RWPE1 (cell line): ENCODE results near the gene MINK1.

Experiments
- CTCF ChIA-PET: fragments of 350-600 bp; sonication (Branson Sonifier 250); formaldehyde crosslinking; extraction: SDS; loops from one replicate; lab custom pipeline; 2021; lab: Yijun Ruan, JAX
- POLR2A ChIA-PET: fragments of 400-600 bp; formaldehyde crosslinking; extraction: SDS; loops from one replicate; lab custom pipeline; 2020; ENCODE audit warnings: antibody characterized with exemption; ENCODE audit not compliant: low non-redundant PET; lab: Yijun Ruan, JAX
- DNase-seq: peaks from one replicate; pipeline ENCODE4 v3.0.0; 2012; ENCODE audit warnings: low spot score
- H3K27ac ChIP-seq: fragments of 450-650 bp; 2 replicates; pipeline ENCODE4 v1.5.1; 2017
- TF ChIP-seq, protein P1 (sequence below): fragments of 450-650 bp; conservative IDR thresholded peaks from 2 replicates; pipeline ENCODE4 v1.5.1; 2017; ENCODE audit warnings: low read depth, mild to moderate bottlenecking

MINK1 gene

DNA sequence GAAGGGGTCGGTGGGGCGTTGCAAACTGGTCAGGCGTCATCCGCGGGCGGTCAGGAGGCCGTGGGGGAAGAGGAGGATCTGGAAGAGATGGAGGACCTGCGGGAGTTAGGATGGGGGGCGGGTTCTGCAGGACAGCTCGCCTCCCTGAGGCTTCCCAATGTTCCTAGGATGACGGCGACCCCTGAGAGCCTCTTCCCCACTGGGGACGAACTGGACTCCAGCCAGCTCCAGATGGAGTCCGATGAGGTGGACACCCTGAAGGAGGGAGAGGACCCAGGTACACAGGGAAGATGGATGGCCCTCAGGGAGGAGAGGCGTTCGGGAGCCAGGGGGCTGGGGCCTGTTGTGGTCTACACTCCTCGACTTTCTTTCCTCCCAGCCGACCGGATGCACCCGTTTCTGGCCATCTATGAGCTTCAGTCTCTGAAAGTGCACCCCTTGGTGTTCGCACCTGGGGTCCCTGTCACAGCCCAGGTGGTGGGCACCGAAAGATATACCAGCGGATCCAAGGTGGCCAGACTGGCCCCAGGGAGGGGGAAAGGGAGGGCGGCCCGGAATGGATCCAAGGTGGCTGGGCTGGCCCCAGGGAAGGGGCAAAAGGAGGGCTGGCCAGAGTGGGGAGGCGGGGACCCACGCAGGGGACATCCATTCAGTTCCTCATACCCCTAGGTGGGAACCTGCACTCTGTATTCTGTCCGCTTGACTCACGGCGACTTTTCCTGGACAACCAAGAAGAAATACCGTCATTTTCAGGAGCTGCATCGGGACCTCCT, 25.3 kb upstream of the MINK1 start:
- CTCF ChIA-PET, result interaction anchor here (0.5 to 1.8 kb wide), 4 partner anchors 18 to 77 kb away, joined by 3 to 8 read pairs (median 4); partner anchors contain the start of gene MED11
- H3K27ac ChIP-seq, result peak overlapping the region; percentile 73
- POLR2A ChIA-PET, result no interaction called here
- TF ChIP-seq, protein P1, sequence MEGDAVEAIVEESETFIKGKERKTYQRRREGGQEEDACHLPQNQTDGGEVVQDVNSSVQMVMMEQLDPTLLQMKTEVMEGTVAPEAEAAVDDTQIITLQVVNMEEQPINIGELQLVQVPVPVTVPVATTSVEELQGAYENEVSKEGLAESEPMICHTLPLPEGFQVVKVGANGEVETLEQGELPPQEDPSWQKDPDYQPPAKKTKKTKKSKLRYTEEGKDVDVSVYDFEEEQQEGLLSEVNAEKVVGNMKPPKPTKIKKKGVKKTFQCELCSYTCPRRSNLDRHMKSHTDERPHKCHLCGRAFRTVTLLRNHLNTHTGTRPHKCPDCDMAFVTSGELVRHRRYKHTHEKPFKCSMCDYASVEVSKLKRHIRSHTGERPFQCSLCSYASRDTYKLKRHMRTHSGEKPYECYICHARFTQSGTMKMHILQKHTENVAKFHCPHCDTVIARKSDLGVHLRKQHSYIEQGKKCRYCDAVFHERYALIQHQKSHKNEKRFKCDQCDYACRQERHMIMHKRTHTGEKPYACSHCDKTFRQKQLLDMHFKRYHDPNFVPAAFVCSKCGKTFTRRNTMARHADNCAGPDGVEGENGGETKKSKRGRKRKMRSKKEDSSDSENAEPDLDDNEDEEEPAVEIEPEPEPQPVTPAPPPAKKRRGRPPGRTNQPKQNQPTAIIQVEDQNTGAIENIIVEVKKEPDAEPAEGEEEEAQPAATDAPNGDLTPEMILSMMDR, result no peak
- DNase-seq, result no peak

DNA sequence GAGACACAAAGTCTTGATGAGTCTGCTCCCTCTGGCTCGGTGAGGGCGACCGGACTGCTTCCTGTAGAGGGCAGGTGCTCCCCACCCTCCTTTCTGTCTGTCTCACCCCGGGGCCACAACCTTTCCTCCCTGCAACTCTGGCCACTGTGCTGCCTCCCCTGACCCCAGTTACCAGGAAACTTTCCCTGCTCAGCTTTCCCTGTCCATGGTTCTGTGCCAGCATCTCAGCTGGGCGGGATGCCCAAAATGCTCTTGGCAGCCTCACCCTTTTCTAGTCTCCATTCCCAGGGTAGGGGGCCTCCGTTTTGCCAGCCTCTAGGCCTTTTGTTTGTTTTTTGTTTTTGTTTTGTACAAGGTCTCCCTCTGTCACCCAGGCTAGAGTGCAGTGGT, 24.8 kb upstream of the MINK1 start:
- TF ChIP-seq, protein P1, result no peak
- POLR2A ChIA-PET, result interaction anchor here (0.7 kb wide), 1 partner anchor 44 kb away, joined by 4 read pairs; no protein-coding TSS in a partner anchor
- no peak for DNase-seq
- H3K27ac ChIP-seq, result peak overlapping the region; percentile 73
- CTCF ChIA-PET, result interaction anchor here (1.5 kb wide), 1 partner anchor 11 kb away, joined by 6 read pairs; no protein-coding TSS in a partner anchor

DNA sequence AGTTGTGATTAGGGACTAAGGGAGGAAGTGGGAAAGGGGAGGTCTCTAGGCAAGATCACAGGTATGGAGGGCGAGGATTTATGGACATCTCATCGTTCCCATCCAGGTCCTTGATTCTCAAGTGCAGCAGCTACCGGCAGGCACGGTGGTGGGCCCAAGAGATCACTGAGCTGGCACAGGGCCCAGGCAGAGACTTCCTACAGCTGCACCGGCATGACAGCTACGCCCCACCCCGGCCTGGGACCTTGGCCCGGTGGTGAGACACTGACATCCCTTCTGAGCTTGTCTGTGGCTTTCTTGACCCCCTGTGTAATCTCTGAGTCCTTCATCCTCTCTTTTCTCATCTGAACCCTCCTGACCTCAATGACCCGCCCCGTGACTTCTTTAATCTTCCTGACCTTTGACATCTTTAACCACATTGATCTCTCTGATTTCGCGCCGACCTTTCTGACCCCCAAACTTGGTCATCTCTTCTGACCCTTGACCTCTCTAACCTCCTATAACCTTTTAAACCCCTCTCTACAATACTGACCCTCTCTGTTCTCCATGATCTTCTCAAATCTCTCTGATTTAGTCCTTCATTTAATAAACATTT, 22.3 kb upstream of the MINK1 start:
- peak overlapping the region; percentile 73 for H3K27ac ChIP-seq
- CTCF ChIA-PET, result interaction anchor here (0.7 to 1.1 kb wide), 2 partner anchors 21 to 56 kb away, joined by 3 read pairs; no protein-coding TSS in a partner anchor

DNA sequence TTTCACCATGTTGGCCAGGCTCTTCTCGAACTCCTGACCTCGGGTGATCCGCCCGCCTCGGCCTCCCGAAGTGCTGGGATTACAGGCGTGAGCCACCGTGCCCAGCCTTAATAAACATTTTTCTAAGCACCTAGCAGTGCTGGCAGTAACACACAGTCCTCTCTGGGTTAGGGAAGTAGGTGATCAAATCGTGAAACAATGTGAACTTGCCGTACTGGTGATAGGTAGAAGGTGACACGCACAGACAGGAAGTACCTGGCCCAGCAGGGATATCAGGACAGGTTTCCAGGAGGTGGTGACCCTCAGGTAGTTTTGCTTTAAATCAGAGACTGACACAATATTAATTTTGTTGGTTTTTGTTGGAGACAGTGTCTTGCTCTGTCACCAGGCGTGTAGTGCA, 21.7 kb upstream of the MINK1 start:
- no peak for DNase-seq
- ChIA-PET CTCF (interaction anchor here (1.1 kb wide), 1 partner anchor 22 kb away, joined by 3 read pairs; no protein-coding TSS in a partner anchor), POLR2A (interaction anchor here (0.6 kb wide), 1 partner anchor 23 kb away, joined by 3 read pairs; the partner anchor contains the start of gene GLTPD2)
- TF ChIP-seq, protein P1, result no peak
- no peak overlapping the region; the same call in 1 of the 2 replicates for H3K27ac ChIP-seq

More for the DNA sequence above, 22.3 kb upstream of the MINK1 start:
- TF ChIP-seq, protein P1, result no peak
- POLR2A ChIA-PET, result no interaction called here
- DNase-seq, result no peak

DNA sequence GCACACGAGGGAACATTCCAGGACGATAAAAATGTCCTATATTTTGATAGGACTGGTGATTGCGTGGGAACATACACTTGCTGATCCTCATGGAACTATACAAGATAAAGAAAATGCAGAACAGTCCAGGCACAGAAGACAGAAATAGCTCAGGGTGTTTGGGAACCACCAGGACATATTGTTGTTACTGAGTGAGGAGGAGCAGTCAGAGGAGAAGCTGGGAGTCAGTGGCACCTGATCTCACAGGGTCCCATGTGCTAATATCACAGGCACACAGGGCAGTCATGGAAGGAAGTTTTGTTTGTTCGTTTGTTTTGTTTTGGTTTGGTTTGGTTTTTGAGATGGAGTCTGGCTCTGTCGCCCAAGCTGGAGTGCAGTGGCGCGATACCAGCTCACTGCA, 20.4 kb upstream of the MINK1 start:
- DNase-seq, result no peak
- ChIA-PET POLR2A (interaction anchor here (0.7 kb wide), 1 partner anchor 77 kb away, joined by 4 read pairs; no protein-coding TSS in a partner anchor), CTCF (interaction anchor here (0.8 kb wide), 1 partner anchor 23 kb away, joined by 3 read pairs; no protein-coding TSS in a partner anchor)
- H3K27ac ChIP-seq, result peak overlapping the region; percentile 55
- TF ChIP-seq, protein P1, result no peak

DNA sequence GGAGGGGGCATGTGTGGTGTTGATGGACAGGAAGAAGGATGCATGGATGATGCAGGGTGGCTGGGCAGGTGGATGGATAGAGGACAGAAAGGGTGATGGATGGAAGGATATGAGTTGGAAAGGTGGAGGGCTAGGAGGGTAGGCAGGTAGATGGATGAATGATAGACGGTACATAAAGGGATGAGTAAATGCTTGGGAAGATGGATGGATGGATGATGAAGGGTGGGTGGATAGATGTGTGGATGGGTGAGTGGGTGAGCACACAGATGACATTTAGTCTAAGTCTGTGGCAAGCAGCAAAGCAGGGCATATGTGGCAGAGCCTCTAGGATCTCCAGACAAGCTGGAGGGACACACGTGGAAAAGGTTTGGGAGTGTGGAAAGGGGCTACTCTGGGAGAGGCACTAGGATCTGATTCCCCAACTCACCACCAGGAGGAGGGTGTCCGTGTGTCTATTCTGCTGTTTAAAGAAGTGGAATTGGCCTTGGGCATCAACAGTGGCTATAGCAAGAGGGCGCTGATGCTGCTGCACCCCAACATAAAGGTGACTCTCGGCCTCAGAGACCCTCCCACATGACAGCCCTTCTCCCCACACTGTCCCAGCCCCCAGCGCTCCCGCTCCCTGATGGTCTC, 18.0 kb upstream of the MINK1 start:
- H3K27ac ChIP-seq, result no peak overlapping the region
- POLR2A ChIA-PET, result no interaction called here
- DNase-seq, result no peak
- TF ChIP-seq, protein P1, result no peak
- CTCF ChIA-PET, result interaction anchor here (0.6 kb wide), 1 partner anchor 30 kb away, joined by 4 read pairs; no protein-coding TSS in a partner anchor
